ENCODE measurements around the gene FATE1. TPM values are rescaled to one million over a fixed set of nuclear protein-coding genes. Genes with fewer than 3 reads are reported as not detected.
A peak's percentile ranks its signal among the peaks of the same experiment; 100 is the strongest.

Gene FATE1
- total and polyA plus RNA-seq, 2 experiments from 2014 or later = 0.15 TPM; not detected in 1

DNA sequence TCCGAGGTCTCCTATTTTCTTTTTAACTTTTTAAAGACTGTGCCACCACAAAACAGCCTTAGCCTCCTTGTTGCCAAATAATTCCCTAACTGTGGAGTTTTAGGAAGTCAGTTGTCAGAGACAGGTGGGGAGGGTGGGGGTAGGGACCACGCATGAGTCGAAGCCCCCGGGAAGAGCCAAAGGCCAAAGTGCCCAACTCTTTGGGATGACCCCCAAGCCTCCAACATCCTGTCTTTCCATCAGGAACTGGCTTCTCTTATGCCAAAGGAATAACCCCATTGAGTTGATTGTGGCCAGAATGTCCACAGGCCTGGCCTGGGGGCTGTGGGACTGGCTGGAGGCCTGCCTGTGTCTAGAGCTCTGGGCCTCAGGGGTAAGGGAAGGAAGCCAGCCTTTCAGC is 14.8 kb upstream of the FATE1 start:
- Histone ChIP-seq H3K27me3 (no peaks in the 10 kb centered on the region), H3K36me3 (no peaks in the 10 kb centered on the region), H3K4me1 (ENCODE audit: low read depth) (peaks cover 14% of the 10 kb centered on the region), H3K4me3 (no peak overlapping the region), H3K27ac (no peak overlapping the region), H3K9me3 (ENCODE audit: low read depth) (no peaks in the 10 kb centered on the region)
- no peak for DNase-seq (ENCODE audit: low read depth in 1 of 2, low spot score in 1 of 2)
- TF ChIP-seq, protein P1, sequence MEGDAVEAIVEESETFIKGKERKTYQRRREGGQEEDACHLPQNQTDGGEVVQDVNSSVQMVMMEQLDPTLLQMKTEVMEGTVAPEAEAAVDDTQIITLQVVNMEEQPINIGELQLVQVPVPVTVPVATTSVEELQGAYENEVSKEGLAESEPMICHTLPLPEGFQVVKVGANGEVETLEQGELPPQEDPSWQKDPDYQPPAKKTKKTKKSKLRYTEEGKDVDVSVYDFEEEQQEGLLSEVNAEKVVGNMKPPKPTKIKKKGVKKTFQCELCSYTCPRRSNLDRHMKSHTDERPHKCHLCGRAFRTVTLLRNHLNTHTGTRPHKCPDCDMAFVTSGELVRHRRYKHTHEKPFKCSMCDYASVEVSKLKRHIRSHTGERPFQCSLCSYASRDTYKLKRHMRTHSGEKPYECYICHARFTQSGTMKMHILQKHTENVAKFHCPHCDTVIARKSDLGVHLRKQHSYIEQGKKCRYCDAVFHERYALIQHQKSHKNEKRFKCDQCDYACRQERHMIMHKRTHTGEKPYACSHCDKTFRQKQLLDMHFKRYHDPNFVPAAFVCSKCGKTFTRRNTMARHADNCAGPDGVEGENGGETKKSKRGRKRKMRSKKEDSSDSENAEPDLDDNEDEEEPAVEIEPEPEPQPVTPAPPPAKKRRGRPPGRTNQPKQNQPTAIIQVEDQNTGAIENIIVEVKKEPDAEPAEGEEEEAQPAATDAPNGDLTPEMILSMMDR (IDR thresholded peaks at IDR 0.05; ENCODE audit: low read depth, low read length) = no peak

DNA sequence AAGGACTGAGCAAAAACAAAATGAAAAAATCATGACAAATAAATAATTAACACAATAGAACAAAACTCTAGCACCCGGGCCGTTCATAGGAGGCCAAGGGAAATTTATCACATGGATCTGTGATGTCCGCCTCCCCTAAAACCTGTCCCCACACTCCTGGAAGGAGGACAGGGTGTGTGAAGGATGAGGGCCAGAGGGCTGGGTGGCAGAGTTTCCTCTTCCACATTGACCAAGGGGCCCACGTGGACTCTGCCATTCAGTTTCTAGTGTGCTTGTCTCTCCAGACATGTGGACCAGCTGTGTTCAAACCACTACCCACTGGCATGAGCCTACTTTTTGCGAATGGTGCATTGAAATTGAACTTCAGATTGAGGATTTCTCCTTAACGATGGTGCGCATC is 14.3 kb upstream of the FATE1 start:
- TF ChIP-seq, protein P1 (IDR thresholded peaks at IDR 0.05; ENCODE audit: low read depth, low read length) = no peak
- peaks cover 14% of the 10 kb centered on the region for H3K4me1 ChIP-seq (ENCODE audit: low read depth)

DNA sequence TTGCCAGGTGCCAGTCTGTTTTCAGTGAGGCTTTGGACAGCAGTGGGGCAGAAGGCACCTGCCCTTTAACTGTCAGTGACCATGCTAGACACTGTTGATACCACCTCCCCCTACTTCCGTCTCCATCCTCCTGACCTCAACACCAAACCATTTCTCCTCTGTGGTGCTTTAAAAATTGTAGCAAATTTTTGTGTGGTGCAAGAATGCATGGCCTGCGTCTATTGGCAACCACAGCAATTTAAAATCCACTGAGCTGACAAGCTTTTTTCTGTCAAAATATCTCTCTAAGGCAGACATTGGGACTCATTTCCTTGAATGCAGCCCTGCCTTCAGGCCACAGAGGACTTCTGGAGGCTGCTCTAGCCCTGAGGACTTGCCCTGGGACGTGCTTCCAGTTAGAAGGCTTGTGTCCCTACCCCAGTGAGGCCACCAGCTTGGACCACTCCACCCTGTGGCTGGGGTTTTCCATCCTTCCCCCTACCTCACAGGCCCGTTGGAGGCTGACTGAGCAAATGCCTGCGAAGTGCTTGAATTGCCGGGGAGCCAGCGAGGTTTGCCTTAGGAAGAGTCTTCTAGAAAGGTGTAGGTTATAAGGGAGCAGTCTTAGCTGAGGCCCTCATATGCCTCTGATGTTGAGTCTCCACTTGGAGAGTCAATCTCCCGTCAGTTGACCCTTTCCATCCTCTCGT is 13.7 kb upstream of the FATE1 start:
- no peak for DNase-seq (ENCODE audit: low read depth in 1 of 2, low spot score in 1 of 2)
- TF ChIP-seq, protein P1 (IDR thresholded peaks at IDR 0.05; ENCODE audit: low read depth, low read length) = no peak
- H3K27ac ChIP-seq = no peak overlapping the region

More for the DNA sequence above, 14.3 kb upstream of the FATE1 start:
- Histone ChIP-seq H3K27ac (no peak overlapping the region), H3K36me3 (no peaks in the 10 kb centered on the region), H3K9me3 (ENCODE audit: low read depth) (no peaks in the 10 kb centered on the region), H3K4me3 (no peak overlapping the region), H3K27me3 (no peaks in the 10 kb centered on the region)
- no peak for DNase-seq (ENCODE audit: low read depth in 1 of 2, low spot score in 1 of 2)

DNA sequence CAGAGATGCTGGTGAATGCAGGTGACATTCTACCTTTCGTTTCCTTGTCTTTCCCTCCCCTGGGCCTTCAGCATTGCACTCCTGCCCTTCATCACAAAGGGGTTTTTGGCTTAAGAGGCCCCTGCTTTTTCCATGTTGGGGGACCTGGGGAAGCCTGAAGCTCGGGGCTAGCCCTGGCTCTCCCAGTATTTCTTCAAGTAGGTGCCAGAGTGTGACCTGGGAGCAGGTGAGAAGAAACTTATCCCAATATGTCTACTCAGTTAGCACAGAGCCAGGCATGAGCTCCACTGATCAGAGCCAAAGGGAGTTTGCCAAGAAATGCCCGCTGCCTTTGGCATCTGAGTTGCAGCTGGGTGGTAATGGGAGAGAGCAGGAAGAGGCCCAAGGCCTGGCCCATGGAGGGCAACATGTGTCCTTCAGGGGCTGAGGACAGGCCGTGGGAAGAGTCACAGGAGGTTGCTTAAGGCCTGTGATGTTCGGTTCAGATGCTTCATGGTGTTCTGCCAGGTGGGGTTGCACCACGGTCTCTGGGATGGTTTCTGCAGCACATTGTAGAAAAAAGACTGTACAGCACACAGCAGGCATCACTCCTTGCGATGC is 13.0 kb upstream of the FATE1 start:
- no peak for DNase-seq (ENCODE audit: low read depth in 1 of 2, low spot score in 1 of 2)
- peak overlapping the region; percentile 46 for H3K27ac ChIP-seq
- TF ChIP-seq, protein P1 (IDR thresholded peaks at IDR 0.05; ENCODE audit: low read depth, low read length) = no peak
- no peaks in the 10 kb centered on the region for H3K27me3 ChIP-seq
- no peaks in the 10 kb centered on the region for H3K9me3 ChIP-seq (ENCODE audit: low read depth)
- H3K36me3 ChIP-seq = no peaks in the 10 kb centered on the region
- H3K4me3 ChIP-seq = no peak overlapping the region
- H3K4me1 ChIP-seq (ENCODE audit: low read depth) = peaks cover 14% of the 10 kb centered on the region

More for the DNA sequence above, 13.7 kb upstream of the FATE1 start:
- no peak overlapping the region for H3K4me3 ChIP-seq
- H3K9me3 ChIP-seq (ENCODE audit: low read depth) = no peaks in the 10 kb centered on the region
- peaks cover 14% of the 10 kb centered on the region for H3K4me1 ChIP-seq (ENCODE audit: low read depth)
- no peaks in the 10 kb centered on the region for H3K27me3 ChIP-seq
- H3K36me3 ChIP-seq = no peaks in the 10 kb centered on the region

DNA sequence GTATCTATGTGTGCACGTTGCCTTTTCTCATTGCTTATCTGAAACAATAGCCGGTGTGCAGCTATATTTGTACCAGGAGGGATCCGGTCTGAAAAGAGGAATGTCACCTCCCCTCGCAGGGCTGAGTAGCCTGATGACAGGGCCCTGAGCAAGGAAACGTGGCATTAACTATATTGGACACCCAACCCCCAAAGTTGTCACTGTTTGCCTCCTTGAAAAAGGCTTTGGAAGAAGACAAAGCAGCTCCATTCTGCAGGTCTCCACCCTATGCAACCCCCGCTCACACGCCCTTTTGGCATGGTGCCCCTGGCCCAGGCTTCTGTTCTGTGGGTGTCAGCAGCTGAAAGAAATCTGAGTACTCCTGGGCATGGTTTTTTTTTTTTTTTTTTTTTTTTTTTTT is 12.3 kb upstream of the FATE1 start:
- Histone ChIP-seq H3K36me3 (no peaks in the 10 kb centered on the region), H3K27ac (peak overlapping the region; percentile 46), H3K9me3 (ENCODE audit: low read depth) (no peaks in the 10 kb centered on the region), H3K4me3 (no peak overlapping the region), H3K4me1 (ENCODE audit: low read depth) (peaks cover 14% of the 10 kb centered on the region), H3K27me3 (no peaks in the 10 kb centered on the region)
- TF ChIP-seq, protein P1 (IDR thresholded peaks at IDR 0.05; ENCODE audit: low read depth, low read length) = no peak
- peak in 1 of 2 donors; percentile 56 for DNase-seq (ENCODE audit: low read depth in 1 of 2, low spot score in 1 of 2)
